GM12878 (cell line): ENCODE results near the gene CYB561A3. TPM values are rescaled to one million over a fixed set of nuclear protein-coding genes. Genes with fewer than 3 reads are reported as not detected.

Experiments used
- BCLAF1 ChIP-seq: fragments of 450-650 bp; IDR thresholded peaks from 2 replicates; pipeline ENCODE4 v1.6.1; 2017; ENCODE audit warnings: antibody characterized with exemption, mild to moderate bottlenecking, moderate library complexity
- CTCF ChIP-seq, 3 experiments: IDR thresholded peaks in 2 of 3; conservative IDR thresholded peaks in 1 of 3; 2 replicates each; pipeline ENCODE4 v1.5.1; 2011; ENCODE audit warnings: low read depth in 3 of 3, low read length in 3 of 3, mild to moderate bottlenecking in 3 of 3, control low read depth in 2 of 3, moderate library complexity in 2 of 3, inconsistent platforms in 1 of 3, mixed read lengths in 1 of 3; ENCODE audit not compliant: control insufficient read depth in 2 of 3, insufficient read depth in 1 of 3; ENCODE audit errors: extremely low read depth in 1 of 3
- FOS ChIP-seq: IDR thresholded peaks from 3 replicates; pipeline ENCODE4 v1.6.1; 2011; ENCODE audit warnings: borderline replicate concordance; ENCODE audit not compliant: insufficient read length; ENCODE audit errors: extremely low read depth
- FOXK2 ChIP-seq: fragments of 450-650 bp; IDR thresholded peaks from 2 replicates; pipeline ENCODE4 v1.6.1; 2017; ENCODE audit warnings: mild to moderate bottlenecking, moderate library complexity
- FOXM1 ChIP-seq: IDR thresholded peaks from 2 replicates; pipeline ENCODE4 v1.6.1; 2012; ENCODE audit warnings: low read depth, mild to moderate bottlenecking, inconsistent platforms, low read length, moderate library complexity
- IKZF1 ChIP-seq: fragments of 450-650 bp; conservative IDR thresholded peaks from 2 replicates; pipeline ENCODE4 v1.6.1; 2017; ENCODE audit warnings: antibody characterized with exemption, mild to moderate bottlenecking
- KAT2A ChIP-seq: conservative IDR thresholded peaks from 2 replicates; pipeline ENCODE4 v1.6.1; 2011; ENCODE audit warnings: low read depth, low read length; ENCODE audit not compliant: control insufficient read depth
- MEF2A ChIP-seq: IDR thresholded peaks from 2 replicates; pipeline ENCODE4 v1.6.1; 2011; ENCODE audit warnings: low read depth, mild to moderate bottlenecking, low read length, moderate library complexity; ENCODE audit not compliant: insufficient read depth
- MEF2B ChIP-seq: fragments of 450-650 bp; IDR thresholded peaks from 2 replicates; pipeline ENCODE4 v1.6.1; 2018; ENCODE audit warnings: mild to moderate bottlenecking, moderate library complexity; ENCODE audit not compliant: partially characterized antibody, poor library complexity, severe bottlenecking
- MLLT1 ChIP-seq: fragments of 450-650 bp; IDR thresholded peaks from 2 replicates; pipeline ENCODE4 v1.6.1; 2016; ENCODE audit warnings: mild to moderate bottlenecking
- NR2C2 ChIP-seq: IDR thresholded peaks from 2 replicates; pipeline ENCODE4 v1.6.1; 2011; ENCODE audit warnings: borderline replicate concordance, low read depth; ENCODE audit not compliant: control insufficient read depth, insufficient read length
- PAX5 ChIP-seq: IDR thresholded peaks from 2 replicates; pipeline ENCODE4 v1.6.1; 2011; ENCODE audit warnings: low read depth, low read length, borderline replicate concordance
- PML ChIP-seq: IDR thresholded peaks from 2 replicates; pipeline ENCODE4 v1.6.1; 2012; ENCODE audit warnings: low read length, inconsistent platforms
- POLR2AphosphoS5 ChIP-seq: IDR thresholded peaks from 2 replicates; pipeline ENCODE4 v1.6.1; 2011; ENCODE audit warnings: mild to moderate bottlenecking, low read length, inconsistent platforms
- RB1 ChIP-seq: fragments of 450-650 bp; formaldehyde crosslinking; IDR thresholded peaks from 2 replicates; pipeline ENCODE4 v1.6.1; 2017; ENCODE audit warnings: mild to moderate bottlenecking, borderline replicate concordance
- SIN3A ChIP-seq: IDR thresholded peaks from 2 replicates; pipeline ENCODE4 v1.6.1; 2012; ENCODE audit warnings: low read depth, low read length, improper control_type of control experiment
- SMAD1 ChIP-seq: fragments of 450-650 bp; IDR thresholded peaks from 2 replicates; pipeline ENCODE4 v1.6.1; 2018; ENCODE audit warnings: mild to moderate bottlenecking, low read depth; ENCODE audit not compliant: partially characterized antibody
- SMAD5 ChIP-seq: IDR thresholded peaks from 2 replicates; pipeline ENCODE4 v1.6.1; 2016; ENCODE audit warnings: antibody characterized with exemption, low read depth
- SMC3 ChIP-seq: IDR thresholded peaks from 2 replicates; pipeline ENCODE4 v1.6.1; 2011; ENCODE audit warnings: low read length, improper control_type of control experiment, borderline replicate concordance
- SPI1 ChIP-seq: IDR thresholded peaks from 2 replicates; pipeline ENCODE4 v1.6.1; 2011; ENCODE audit warnings: low read depth, mild to moderate bottlenecking, low read length, moderate library complexity, borderline replicate concordance; ENCODE audit not compliant: insufficient read depth
- SREBF2 ChIP-seq: IDR thresholded peaks from 2 replicates; pipeline ENCODE4 v1.6.1; 2012; ENCODE audit warnings: mild to moderate bottlenecking, low read length
- STAT3 ChIP-seq: IDR thresholded peaks from 2 replicates; pipeline ENCODE4 v1.6.1; 2011; ENCODE audit warnings: low read depth, low read length, improper control_type of control experiment
- TBL1XR1 ChIP-seq: IDR thresholded peaks from 2 replicates; pipeline ENCODE4 v1.6.1; 2012; ENCODE audit warnings: low read depth, low read length, improper control_type of control experiment
- TCF3 ChIP-seq: IDR thresholded peaks from 2 replicates; pipeline ENCODE4 v1.6.1; 2012; ENCODE audit warnings: low read depth, mild to moderate bottlenecking, low read length, borderline replicate concordance; ENCODE audit not compliant: insufficient read depth
- YY1 ChIP-seq: IDR thresholded peaks from 2 replicates; pipeline ENCODE4 v1.6.1; 2011; ENCODE audit warnings: low read depth, mild to moderate bottlenecking, low read length
- polyA plus RNA-seq, 11 experiments: library from polyadenylated mRNA; depleted of rRNA in 4 of 11; unstranded in 6 of 11; stranded (reverse) in 5 of 11; fragments of >200 nt; fragmentation: Nextera tagmentation in 4 of 11; fragmentation: Illumina TruSeq in 1 of 11; extraction: Ambion mirVana in 4 of 11; extraction: Trizol in 1 of 11; gene quantifications; 1 replicate in 1 of 11; 2 replicates in 10 of 11; pipeline versions ENCODE4 v1.2.1 to v1.2.3, GENCODE V29; 2011 to 2016; ENCODE audit warnings: inconsistent platforms in 2 of 11, missing spikeins in 2 of 11, low read depth in 1 of 11
- total RNA-seq, 4 experiments: library from RNA; depleted of rRNA in 3 of 4; stranded (reverse); fragments of >200 nt in 3 of 4; fragmentation: Illumina TruSeq in 1 of 4; extraction: Trizol in 1 of 4; gene quantifications; 2 replicates each; pipeline versions ENCODE4 v1.2.1 to v1.2.3, GENCODE V29; 2013 to 2021

Gene CYB561A3
- total and polyA plus RNA-seq, 10 of the 15 experiments (the other 5 are each of a cell fraction or from before 2014, with no cell fraction given) = 40.1 to 169 (median 74.4) TPM

- TF ChIP-seq SMAD5 (peak; percentile 82), YY1 (peak; percentile 97), CTCF (IDR thresholded peaks at IDR 0.05 in 2 of 3, conservative IDR thresholded peaks at IDR 0.05 in 1 of 3; ENCODE audit: control insufficient read depth in 2 of 3, extremely low read depth in 1 of 3, insufficient read depth in 1 of 3, low read depth in 3 of 3, low read length in 3 of 3) (no peak), POLR2AphosphoS5 (peak; percentile 98), TCF3 (0 out of 2 replicates have a peak, but pooled peaks have one; percentile 70), BCLAF1 (no peak), MEF2A (peak; percentile 27; the same call in 1 of the 2 replicates), STAT3 (no peak), TBL1XR1 (peak; percentile 69), MLLT1 (0 out of 2 replicates have a peak, but pooled peaks have one; percentile 7), SREBF2 (peak; percentile 38; the same call in 1 of the 2 replicates), PAX5 (no peak), FOS (no peak), FOXK2 (no peak), SIN3A (peak; percentile 88), FOXM1 (no peak; the same call in 1 of the 2 replicates), SMAD1 (peak; percentile 57), PML (peak; percentile 94), SMC3 (no peak), NR2C2 (no peak), KAT2A (no peak), IKZF1 (peak; percentile 94), SPI1 (no peak), MEF2B (no peak), RB1 (peak; percentile 93; the same call in 1 of the 2 replicates)
Measured at GRCh38 chr11:61361741-61362541, at the start of gene CYB561A3, which contains the start of gene TMEM138 (continued).
